Amniotic stem cell (primary cell): ENCODE data around the gene DNAH3.

Experiments
- DNase-seq: peaks from one replicate; lab custom pipeline; 2025; lab: John Stamatoyannopoulos, UW

Gene DNAH3

DNA sequence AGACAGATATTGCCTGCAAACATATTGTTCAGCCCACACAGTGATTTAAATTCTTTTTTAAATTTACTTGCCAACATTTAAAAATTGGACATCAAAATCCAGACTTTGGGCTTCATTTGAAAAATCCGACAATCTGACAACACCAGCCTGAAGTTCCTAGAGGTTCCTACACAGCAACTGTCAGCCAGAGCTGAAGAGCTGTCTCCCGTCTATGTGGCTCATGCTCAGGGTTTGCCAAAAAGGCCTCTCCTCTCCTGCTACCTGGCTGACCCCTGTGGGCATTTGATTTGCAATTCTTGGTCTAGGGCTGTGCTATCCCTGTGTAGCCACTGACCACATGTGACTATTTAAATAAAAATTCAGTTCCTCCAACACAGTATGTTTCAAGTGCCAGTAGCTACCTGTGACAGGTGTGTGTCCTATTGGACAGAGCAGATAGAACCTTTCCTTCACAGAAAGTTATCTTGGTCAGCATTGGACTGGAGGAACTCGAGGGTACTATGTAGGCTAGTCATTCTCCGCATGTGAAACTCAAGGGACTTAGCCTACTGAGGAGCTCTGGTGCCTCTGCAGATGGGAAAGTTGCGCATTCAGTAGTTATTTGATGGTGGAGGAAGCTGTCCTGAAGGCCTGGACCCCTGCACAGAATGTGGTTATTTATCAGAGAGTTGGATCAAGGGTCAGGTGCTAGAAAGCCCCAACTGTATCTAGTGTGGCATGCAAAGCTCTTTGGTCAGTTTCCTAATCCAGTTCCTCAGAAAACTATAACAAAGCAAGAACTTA, 247.3 kb downstream of the DNAH3 start:
- DNase-seq, result no peak

DNA sequence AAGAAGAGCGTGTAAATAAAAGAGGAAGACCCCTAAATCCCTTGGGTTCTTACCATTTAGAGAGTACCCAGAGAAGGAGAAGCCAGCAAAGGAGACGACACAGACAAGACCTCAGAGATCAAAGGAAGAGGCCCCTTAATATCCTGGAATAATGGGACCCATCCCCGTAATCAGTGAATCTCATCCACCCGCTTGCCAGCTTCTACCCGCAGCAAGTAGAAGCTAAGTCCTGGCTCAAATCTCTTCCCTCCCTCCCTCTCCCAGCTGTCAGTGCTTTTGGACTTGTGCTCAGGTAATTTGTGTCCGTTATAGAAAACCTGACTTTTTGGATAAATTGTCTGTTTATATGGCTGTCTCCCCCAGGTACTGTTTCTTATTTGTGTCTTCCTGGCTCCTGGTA, 248.2 kb downstream of the DNAH3 start:
- DNase-seq, result no peak

DNA sequence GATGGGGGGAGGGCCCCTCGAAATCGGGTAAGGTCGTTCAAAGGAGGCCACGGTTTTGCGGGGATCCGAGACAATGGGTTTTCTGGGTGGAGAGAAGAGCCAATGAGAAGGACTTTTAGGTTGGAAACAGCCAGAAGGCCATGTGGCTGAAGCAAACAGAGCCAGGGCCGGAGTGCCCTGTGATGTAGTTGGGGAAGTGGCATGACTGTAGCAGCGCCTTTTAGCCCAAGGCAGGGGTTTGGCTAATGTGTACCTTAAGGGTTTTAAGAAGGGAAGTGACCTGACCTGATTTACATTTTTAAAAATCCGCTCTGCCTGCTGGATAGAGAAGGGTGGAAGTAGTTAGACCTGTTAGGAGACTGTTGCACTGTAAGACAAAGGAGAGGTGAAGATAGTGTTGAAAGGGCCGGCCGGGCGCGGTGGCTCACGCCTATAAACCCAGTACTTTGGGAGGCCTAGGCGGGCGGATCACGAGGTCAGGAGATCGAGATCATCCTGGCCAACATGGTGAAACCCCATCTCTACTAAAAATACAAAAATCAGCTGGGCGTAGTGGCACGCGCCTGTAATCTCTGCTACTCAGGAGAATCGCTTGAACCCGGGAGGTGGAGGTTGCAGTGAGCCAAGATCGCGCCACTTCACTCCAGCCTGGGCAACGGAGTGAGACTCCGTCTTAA, 249.1 kb downstream of the DNAH3 start:
- no peak for DNase-seq

DNA sequence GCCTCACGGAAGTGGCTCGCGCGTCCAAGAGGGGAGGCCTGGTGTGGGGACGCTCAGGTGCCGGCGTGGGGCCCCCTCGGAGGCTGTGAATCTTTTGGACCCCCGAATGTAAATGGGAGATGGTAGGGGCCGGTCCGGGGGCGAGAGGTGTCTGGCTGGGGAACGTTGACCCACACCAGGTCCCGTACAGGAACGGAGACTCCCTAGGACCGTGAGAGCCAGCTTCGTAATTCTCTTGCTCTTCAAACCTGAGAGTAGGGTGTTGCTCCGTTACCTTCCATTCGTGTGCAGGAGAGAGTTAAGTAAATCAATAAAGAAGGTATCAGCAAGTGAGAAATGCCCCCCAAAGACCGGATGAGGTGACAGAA, 249.6 kb downstream of the DNAH3 start:
- no peak for DNase-seq

DNA sequence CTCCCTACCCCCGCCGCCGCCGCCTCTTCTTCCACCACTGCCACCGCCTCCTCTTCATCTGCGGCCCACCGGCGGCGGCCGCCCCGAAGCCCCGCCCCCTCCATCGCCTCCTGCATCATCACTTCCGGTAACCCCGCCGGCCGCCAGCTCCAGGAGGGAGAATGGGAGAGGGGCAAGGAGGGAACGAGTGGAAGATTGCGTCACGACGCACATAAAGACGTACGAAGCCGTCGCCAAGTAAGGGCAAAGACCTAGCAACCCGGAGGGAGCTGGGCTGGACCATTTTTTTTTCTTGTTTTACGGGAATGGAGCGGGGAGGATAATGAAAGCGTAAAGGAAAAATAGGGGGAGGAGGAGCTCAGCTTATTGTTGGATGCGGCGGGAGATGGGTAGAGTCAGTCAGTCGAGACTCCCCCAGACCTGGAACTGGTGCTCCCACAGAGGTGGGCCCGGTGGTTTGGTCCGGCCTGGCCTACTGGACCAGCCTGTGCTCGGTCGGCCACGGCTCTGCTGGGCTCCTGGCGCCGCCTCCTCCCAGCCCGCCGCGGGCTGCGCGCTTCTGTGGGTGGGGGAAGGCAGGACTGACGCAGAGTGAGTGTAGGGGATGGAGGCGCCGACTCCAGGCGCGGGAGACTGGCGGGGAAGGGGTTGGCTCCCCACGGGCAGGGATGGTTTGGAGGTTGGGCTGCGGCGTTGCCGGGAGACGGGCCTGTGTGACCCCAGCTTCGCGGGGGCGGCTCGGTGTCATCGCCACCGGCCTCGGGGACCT, 250.2 kb downstream of the DNAH3 start, which contains the start of the genes DCUN1D3 and LYRM1:
Gene DCUN1D3 (minus strand): TSS at position 60 of the 769 bp plus-strand sequence. CDS start 37,820 bp downstream, outside the sequence.
Gene LYRM1 (plus strand): TSS at position 473 of the 769 bp plus-strand sequence. CDS start 14,785 bp downstream, outside the sequence.
- DNase-seq, result peak; percentile 96

DNA sequence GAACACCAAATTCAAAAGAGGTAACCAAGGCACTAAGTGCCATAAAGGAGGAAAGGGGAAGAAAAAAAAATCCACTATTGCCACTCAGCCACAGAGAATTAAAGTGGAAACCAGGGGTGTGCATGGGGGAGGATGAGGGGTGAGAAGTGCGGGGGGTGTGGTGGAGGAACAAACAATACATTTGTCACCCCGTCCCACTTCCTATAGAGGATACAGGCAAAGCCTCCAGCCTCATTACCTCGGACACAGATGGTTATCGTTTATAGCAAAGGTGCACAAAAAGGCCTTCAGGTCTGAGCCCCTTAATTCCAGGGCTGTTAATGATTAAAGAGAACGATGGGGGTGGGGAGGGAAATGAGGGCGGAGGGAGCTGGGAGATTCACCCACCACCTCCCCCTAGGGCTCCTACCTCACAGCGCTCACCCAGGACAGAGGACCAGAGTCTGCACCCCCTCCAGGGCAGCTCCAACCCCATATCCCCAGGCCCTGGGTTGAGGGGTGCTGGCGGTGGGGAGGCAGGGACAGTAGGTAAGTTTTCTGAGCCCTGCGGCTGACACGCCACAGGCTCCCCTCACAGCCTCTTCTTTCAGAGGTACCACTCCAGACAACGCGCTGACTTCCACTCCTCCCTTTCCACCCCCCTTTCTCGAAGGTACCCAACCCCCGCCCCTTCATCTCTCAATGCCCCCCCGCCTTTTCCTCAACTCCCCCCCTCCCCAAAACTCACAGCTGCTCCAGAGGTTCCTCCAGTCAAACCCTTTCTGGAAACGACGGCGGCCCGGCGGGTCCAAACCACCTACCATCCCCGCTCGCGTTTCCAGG, 251.0 kb downstream of the DNAH3 start:
- DNase-seq, result no peak

DNA sequence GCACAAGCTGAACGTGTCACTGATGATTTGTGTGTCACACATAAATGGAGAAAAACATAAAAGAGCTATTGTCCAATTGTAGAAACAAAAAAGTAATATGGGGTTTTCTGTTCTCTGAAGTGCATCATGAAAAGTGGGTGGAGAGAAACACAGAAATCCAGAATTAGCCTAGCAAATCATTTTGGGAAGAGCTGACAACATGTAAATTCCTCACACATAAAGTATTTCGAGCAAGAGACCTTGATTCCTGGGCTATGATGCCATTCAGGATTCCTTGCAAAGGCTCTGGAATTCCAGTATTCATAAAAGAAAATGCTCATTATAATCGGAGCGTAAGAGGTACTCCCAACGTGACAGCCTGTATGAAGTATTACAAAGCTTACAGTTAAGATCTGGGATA, 251.6 kb downstream of the DNAH3 start:
- peak; percentile 39 for DNase-seq

DNA sequence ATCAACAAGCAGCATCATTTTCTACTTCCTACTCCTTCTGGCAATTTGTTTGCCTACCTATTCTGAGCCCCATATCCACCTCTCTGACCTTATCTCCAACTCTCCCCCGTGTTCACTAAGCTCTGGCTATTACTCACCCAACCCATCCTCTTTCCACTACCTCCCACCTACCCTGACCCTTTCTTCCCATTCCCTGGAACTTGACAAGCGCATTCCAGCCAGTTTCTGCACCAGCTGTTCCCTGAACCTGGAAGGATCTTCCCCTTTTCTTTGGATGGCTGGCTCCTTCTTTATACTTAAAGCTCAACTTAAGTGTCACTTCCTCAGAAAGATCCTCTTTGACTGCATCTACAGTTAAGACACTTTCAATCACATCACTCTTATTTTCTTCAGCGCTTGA, 252.7 kb downstream of the DNAH3 start:
- DNase-seq, result no peak

DNA sequence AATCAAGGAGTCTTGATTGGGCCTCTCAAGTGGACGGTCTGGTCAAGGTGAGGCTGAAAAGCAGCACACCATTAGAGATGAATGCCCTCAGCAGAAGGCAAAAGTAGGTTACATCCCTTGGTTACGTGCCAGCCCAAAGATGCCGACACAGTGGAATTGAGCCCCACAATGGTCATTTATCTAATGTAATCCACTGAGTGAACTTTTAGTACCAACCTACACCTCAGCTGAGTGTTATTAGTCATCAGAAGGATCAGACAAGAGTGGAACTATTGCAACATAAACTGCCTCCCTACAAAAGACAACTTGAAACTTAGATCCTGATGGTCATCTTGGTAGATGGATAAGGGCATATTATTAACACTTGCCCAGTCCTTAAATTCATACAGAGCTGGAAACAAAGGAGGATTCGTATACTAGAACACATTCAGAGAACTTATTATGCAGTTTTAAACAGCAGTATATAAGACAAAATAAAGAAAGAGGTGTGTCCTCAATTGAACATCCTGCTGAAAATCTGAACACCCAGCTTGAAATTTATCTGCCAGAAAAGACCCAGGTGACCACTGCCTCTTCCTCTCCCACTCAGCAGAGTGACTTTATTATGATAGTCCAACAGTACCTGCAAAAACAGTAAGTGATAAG, 253.3 kb downstream of the DNAH3 start:
- DNase-seq, result no peak

DNA sequence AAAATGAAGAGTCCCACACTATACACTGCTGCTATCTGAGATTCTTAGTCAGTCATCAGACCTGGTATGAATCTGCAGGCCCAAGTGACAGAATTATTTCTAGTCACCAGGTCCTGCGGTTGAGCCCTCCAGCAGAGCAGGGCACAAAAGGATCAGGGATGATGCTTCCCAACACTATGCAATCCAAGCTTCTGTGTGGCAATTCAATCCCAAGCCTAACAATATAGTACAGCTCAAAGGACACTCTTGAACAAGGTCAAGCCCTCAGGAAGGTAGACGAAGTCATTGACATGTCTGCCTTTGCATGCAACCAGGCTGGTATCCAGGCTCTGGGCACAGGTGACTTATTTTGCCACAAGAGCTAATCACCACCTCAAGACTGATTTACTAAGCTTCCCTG, 256.3 kb downstream of the DNAH3 start:
- no peak for DNase-seq

DNA sequence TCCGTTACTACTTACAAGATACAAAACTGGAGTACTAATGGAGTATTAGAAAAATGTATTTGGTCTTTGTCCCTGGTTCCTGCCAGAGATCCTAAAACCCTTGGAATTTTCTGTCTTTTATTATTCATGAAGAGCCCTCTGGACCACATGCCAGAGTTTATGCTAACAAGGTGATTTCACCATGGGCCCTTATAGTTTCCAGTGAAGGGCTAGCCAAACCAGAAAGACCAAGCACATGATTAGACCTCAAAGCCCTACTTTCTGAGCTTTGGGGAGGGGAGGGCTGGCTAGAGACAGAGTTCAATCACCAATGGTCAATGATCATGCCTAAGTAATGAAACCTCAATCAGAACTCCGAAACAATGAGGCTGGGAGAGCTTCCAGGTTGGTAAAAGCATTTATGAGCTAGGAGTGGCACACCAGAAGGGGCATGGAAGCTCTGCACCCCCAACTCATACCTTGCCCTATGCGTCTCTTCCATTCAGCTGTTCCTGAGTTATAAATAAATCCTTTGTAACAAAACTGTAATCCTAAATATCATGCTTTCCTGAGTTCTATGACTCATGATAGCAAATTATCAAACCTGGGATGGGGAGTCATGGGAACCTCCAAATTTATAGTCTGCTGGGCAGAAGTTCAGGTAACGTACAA, 260.9 kb downstream of the DNAH3 start:
- DNase-seq, result no peak

DNA sequence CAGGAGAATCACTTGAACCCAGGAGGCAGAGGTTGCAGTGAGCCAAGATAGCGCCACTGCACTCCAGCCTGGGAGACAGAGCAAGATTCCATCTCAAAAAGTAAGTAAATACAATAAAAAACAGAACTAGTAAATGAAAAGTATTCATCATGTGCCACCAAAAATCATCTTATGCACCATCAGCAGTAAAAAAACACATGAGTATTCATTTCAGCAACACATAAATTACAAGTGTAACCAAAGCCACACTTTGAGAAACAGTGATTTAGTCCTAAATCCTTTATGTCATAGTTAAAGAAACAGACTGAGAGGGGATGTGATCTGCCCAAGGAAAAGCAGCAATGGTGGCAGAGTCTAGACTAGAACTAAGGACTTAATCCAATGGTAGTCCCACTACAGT, 263.4 kb downstream of the DNAH3 start:
- no peak for DNase-seq

DNA sequence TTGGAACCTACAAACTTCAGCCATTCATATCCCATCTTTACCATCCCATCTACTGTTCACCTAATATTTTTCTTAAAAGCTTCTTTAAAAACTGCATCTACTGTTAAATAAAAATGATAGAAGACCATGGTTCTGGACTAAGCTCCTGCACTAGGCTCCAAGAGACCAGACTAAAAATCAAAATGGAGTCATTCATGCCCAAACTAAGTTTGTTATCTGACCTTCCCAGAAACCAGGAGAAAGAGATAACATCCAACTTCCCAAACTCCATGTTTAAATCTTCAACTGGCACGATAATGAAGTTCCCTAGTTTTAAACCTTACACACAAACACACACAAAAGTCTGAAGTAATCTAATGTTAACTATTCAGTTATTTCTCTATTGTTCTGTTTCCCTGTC, 264.3 kb downstream of the DNAH3 start:
- no peak for DNase-seq

DNA sequence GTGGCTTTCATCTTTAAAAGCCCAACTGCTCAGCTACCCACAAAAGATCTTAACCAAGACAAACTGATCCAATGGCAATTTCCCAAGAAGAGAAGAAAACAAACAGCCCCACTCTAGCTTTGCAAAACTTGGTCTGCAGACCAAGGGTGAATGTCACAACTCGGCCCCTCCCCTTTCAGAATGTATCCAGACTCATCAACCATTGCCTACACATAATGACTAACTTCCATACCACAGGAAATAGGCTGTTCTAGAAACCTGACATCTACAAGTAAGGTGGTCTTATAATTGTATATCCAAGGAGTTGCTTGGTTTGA, 266.4 kb downstream of the DNAH3 start:
- DNase-seq, result no peak

DNA sequence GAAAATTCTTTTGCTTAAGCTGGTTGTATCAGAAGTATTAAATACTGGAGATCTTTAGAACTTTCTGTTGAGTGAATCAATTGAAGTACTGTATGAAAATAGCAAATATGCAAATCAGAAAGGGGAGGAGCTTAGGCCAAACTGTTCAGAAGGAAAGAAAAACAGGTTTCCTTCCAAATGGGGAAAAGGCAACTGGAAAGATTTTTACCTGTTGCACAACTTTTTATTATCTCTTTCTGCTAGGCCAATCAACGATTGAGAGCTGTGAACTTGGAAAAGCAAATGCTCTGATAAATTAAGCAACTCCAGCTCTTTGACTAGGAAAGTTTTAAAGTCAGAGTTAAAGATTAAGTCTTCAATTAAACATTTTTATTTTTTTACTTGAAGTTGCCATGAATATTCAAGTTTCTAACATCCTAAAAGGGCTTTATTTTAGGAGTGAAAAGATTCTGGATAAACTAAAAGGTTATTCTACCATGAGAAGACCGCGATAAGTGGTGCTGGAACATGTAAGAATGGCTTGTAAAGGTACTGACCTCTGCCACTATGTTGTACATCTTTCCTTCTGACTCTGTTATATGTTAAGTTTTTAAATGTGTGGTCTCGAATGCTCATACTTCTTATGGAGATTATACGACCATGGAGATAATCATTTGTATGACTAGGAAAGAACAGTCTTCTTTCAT, 266.9 kb downstream of the DNAH3 start:
- no peak for DNase-seq
